T-helper 9 cell (primary cell): Measurements from ENCODE around the gene ZNF385C.
"Not testable (repeated sequence)": the region's sequence is repeated elsewhere in the genome, so short reads cannot be mapped to it uniquely, and the experiment has no call there.

Experiments used
- DNase-seq: peaks from one replicate; pipeline ENCODE4 v3.0.0-alpha.2; 2020
- total RNA-seq, 2 donors: gene quantifications; one replicate each; lab custom pipeline; 2026; lab: John Stamatoyannopoulos, UW

ZNF385C gene, protein sequence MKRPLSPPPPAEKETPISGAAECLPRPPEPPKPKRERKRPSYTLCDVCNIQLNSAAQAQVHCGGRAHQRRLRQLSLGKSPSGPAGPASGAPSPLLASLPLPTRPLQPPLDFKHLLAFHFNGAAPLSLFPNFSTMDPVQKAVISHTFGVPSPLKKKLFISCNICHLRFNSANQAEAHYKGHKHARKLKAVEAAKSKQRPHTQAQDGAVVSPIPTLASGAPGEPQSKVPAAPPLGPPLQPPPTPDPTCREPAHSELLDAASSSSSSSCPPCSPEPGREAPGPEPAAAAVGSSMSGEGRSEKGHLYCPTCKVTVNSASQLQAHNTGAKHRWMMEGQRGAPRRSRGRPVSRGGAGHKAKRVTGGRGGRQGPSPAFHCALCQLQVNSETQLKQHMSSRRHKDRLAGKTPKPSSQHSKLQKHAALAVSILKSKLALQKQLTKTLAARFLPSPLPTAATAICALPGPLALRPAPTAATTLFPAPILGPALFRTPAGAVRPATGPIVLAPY
- 0 to 0.28 reads per million in 2 donors for total RNA-seq

DNA sequence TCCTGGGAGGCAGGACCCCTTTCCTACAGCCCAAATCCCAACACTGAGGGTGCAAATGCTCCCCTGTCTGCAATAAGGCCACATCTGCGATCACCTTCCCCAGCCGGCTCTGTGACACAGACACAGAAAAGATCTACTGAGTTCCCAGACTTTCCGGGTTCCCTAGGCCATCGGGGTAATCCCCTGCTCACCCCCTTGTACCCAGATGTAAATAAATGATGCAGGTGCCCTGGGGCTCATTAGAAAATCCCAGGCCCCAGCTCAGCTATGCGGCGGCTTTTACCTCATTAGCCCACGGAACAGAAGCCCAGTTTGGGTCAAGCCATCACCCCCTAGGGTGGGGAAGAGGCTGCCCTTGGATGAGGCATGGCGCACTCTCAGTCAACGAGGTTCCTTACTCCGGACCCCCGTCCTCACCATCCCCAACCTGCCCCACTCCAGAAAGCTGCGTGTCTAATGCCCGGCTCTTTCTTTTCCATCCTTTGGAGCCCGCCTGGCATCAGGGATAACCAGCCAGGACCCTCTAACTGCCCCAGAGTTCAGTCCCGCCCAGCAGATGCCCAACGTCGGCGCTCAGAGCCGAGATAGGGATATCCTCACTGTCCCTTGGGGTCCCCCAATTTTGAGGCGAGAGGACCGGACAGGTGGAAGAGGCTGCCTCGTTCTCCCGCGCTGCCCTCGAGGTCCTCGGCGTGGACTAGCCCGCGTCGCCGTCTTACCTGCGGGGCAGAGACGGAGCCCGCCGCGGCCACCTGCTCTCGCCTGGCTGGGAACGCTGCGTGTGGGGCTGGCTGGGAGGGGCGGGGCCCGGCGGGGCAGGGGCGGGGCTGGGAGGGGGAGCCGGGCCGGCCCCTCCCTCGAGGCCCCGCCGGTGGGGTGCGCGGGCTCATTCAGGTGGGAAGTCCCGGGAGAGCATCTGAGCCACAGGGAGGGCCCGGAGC is at the start of gene ZNF385C:
TSS of gene ZNF385C (minus strand) at position 783 of the 941 bp plus-strand sequence. CDS start 35,417 bp downstream, outside the sequence.
- DNase-seq, result peak; percentile 60

DNA sequence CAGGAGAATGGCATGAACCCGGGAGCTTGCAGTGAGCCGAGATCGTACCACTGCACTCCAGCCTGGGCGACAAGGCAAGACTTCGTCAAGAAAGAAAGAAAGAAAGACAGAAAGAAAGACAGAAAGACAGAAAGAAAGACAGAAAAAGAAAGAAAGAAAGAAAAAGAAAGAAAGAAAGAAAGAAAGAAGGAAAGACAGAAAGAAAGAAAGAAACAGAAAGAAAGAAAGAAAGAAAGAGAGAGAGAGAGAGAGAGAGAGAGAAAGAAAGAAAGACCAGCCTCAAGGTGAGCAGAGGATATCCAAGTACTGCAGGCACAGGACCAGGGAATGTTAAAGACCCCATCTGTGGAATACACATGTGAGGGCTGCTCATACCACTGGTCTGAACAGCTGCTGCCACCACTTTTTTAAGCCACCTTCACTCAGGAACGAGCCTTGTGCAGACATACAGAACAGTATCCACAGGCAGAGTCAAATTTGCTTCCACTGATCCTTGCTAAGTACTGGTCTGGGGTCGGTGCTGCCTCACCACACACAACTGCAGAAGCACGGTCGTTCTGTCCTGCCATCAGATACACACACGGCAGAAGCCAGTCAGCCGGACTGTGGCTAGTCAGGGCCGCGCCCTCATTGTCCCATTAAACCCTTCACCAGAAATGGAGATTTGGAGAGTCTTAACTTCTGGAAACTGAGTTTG is 48.8 kb upstream of the ZNF385C start:
- no peak for DNase-seq

DNA sequence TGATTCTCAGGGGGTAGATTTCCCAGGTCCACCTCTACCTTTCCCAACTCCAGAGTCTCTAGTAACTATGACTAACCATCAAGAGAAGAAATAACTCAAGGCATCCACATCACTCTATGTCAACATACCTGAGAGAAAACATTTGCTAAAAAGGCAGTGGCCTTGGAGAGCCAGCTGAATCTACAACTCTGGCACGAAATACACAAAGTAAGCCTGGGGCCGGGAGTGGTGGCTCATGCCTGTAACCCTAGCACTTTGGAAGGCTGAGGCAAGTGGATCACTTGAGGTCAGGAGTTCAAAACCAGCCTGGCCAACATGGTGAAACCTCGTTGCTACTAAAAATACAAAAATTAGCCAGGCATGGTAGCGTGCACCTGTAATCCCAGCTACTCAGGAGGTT is 44.9 kb upstream of the ZNF385C start:
- not testable (repeated sequence) for DNase-seq

DNA sequence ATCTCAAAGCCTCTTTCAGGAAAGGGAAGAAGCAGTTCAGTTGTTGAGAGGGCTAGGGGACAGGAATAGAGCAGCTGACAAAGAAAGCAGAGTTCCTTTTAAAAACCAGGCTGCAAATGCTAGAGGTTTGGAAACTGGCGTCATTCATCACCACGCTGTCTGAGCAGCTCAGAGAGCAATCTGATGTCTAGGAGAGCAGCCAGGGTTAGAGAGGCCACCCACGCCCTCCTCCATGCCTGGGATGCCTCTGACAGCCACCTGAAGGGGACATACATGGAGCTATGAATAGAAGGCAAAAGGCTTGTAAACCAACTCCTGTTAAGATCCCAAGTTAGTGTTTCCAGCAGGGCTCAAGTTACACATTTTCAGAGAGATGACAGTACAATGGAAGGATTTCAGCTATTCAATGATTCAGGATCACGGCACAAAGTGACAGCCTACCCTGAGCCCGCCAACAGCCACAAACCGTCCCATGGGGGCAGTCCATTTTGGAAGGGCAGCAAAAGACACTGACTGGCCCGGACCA is 44.2 kb upstream of the ZNF385C start:
- no peak for DNase-seq

DNA sequence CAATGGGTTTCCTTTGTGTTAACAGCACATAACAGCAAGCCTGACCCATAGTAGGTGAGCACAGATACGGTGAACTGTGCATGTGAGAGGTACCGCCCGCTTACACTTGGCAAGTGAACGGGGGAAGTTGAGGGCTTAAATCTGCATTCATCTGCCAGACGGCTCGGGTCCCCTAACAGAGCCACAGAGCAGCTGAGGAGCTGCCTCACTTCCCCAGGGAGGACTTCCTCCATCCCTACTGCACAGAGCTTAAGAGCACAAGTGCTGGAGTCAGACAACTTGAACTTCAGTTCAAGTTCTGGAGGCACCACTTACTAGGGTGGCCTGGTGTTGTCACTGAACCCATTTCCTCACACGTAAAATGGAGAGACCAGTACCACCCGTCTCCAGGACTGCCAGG is 43.1 kb upstream of the ZNF385C start:
- no peak for DNase-seq

DNA sequence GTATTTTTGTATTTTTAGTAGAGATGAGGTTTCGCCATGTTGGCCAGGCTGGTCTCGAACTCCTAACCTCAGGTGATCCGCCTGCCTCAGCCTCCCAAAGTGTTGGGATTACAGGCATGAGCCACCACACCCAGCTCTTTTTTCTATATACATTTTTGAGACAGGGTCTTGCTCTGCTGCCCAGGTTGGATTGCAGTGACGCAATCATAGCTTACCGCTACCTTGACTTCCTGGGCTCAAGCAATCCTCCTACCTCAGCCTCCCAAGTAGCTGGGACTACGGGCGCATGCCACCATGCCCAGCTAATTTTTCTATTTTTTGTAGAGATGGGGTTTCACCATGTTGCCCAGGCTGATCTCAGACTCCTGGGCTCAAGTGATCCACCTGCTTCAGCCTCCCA is 42.4 kb upstream of the ZNF385C start:
- DNase-seq, result not testable (repeated sequence)

DNA sequence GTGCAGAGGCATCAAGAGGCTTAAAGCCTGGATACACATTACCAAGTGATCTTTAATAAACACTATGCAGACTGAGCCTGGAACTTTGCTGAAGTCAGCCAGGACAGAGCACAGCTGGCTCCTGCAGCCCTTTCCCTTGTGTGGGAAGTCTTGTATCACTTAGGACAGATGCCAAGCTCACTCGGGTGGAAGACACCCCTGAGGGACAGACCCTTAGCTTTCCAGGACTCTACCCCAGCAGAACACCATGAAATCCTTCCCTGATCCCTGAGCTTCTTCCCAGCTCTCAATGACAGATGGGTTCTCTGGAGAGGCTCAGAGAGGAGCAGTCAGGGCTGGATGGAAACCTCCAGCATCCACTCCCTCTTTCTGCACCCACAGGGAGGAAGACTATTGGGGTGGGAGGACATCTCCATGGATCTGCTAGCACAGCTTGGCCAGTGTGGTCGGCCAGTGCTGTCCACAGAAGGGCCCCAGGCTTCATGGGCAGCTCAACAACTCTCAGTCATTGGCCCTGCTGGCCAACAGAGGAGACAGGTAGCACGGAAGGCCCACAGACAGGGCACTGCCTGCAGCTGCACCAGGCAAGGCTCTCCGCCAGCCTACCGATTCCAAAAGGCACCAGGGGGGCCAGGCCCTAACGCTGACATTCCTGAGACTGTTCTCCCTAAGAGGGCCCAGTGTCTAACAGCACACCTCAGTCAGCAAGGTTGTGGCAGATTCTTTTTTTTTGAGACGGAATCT is 40.6 kb upstream of the ZNF385C start:
- DNase-seq, result no peak

DNA sequence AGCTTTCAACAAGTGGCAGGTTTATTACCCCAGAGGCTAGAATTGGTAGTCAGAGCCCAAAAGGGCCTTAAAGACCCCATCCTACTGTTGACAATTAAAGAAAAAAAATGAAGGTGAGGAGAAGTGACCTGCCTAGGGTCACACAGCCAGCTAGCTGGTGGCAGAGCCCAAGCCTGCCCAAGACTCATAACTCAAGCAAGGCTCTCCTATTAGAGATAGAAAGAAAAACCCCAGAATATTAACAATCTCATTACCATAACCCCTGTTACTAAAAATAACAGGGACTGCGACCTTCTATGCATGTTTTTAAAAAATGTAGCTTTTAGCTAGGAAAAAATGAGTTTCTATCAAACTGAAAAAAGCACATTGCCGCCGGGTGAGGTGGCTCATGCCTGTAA is 38.4 kb upstream of the ZNF385C start:
- no peak for DNase-seq

DNA sequence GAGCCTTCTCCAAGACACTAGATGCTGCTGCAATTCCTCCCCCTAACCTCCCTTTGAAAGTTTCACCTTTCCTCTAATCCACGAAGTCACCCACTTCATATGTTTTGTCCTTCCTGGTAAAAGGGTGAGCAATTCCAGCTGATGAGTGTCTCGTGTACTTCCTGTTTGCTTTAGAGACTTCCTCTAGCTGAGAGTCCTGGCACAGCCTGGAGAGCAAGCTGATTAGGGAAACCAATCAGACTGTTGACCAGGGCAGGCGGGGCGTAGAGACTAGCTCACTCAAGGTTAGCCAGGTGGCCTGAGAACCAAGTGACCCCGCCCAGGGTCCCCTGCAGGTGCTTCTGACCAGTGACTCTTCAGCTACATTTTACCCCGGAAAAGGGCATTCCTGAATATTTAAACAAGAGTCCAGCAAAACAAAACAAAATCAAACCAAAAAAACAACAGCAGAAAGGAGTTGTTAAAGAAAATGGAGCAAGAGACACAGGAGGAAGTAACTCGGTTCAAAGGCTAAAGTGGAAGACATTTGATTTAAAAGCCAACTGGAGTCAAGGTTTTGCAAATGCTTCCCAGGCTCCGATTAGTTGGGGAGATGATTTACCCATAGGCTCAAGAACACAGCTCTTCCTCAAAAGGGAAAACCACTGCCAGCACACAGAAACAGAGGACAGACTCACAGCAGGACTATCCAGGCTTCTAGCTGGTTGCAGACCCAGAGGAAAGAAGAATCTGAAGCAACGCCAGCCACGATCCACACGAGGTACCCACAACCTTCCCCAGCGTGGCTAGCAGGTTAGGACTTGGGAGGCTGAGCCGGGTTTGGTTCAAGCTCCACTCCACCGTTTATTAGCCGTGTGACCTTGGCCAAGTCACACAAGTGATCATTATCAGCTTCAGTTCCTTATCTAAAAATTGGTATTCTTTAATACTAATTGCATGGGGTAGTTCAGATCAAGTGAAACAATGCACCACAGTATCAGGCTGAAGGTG is 37.7 kb upstream of the ZNF385C start:
- DNase-seq, result no peak

DNA sequence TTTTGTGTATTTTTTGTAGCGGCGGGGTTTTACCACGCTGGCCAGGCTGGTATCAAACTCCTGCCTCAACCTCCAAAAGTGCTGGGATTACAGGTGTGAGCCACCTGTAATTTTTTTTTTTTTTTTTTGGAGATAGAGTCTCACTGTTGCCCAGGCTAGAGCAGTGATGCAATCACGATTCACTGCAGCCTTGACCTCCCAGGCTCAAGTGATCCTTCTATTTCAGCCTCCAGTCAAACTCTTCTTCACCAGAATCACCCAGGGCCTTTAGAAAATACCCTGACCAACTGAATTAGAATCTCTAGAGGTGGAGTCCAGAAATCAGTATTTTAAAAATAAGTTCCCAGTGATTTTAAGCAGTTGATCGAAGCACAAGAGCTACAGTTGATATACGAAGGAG is 36.9 kb upstream of the ZNF385C start:
- no peak for DNase-seq

DNA sequence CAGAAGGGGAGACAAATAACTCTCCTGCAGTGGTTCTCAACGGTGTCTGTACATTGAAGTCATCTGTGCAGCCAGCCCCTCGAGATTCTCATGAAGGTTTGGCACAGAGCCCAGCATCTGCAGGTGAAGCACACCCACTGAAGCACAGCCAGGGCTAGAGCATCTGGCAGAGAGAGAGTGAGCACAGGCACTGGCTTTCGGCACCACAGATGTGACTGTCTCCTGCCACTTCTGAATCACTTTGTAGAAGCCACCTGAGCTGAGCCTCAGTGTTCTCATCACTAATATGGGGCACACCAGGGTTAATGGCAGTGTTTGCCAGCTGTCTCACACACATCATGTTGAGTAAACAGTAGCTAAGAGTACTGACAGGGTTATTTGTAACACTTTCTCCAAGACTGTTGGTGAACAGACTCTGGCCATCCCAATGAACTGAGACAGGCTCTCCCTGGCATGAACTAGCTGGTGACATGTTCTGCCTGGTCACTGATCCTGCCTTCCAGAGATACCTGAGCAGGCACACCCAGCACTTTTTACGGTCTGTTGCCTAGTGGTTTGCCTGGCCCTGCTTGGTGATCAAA is 35.3 kb upstream of the ZNF385C start:
- DNase-seq, result no peak

DNA sequence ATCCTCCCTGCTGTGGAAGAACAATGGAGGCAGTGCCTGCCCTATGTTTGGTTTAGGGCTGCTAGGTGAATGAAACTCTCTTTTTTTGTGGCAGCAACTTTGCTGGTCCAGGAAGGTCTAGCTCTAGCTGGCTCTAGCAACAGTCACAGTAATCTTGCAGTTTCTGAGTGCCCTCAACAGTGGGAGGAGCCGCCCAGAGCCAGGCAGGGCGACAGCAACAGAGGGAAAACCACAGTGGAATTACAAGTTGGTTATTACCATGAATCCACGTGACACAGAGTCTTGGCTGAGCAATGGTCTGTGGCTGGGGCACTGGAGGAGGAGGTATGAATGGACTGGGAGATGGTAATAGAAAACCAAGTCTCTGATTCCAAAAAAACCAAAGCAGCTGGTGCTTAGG is 34.7 kb upstream of the ZNF385C start:
- no peak for DNase-seq

DNA sequence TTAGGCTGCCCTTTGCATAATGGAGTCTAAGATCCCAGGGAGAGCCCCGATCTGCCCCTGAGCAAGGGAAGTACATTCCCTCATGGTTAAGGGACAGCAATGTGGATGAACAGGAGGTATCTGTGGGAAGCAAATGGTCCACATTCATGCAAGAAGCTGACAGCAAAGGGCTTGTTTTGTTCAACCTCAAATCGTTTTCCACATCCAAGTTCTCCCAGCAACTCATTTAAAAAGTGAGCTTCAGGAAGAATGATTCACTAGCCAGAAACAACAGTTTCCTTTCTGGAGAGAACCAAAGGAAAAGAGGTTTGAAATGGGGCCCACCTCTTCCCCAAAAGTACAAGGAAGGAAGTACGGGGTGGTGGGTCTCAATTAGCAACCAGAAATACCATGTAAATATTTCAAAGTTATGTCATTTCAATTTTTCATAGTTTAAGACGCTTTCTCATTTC is 33.7 kb upstream of the ZNF385C start:
- no peak for DNase-seq

DNA sequence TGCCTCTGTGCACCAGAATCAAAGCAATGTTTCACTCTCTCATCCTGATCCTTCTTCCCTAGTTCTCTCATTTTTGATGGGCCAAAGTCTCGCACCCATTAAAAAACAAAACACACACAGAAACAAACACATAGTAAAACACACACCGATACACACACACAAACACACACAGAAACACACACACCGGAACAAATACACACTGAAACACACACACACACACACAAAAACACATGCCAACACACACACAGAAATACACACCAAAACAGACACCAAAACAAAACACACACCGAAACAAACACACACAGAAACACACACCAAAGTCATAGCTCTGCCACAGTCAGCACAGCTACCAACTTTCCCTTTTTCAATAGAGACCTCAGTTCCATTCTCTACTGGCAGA is 33.0 kb upstream of the ZNF385C start:
- DNase-seq, result no peak

DNA sequence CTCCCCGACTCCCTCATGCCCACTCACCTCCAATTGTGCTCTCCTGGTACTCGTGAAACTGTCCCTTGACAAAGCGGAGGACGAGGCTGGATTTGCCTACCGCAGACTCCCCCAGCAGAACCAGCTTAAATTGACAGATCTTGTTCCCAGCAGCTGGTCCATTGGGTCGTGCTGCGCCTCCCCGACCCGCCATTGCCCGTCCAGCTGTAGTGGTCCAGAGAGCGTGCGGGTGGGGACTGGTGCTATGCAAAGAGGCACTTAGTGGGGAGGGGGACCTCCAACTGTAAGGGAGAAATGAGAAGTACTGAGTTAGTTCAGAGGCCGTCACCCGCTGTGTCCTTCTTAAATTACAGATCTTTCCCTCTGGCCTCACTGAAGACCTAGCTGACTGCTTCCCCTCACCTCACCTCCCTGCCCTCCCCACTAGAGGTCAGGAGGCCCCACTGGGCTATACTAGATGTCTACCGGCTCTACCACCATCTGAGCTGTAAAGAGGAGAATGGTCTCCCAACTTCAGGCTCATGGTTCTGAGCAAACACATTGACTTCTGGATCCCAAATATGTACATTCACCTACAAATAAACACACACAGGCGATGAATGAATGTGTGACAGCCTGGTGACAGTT is 32.1 kb upstream of the ZNF385C start:
- DNase-seq, result no peak

DNA sequence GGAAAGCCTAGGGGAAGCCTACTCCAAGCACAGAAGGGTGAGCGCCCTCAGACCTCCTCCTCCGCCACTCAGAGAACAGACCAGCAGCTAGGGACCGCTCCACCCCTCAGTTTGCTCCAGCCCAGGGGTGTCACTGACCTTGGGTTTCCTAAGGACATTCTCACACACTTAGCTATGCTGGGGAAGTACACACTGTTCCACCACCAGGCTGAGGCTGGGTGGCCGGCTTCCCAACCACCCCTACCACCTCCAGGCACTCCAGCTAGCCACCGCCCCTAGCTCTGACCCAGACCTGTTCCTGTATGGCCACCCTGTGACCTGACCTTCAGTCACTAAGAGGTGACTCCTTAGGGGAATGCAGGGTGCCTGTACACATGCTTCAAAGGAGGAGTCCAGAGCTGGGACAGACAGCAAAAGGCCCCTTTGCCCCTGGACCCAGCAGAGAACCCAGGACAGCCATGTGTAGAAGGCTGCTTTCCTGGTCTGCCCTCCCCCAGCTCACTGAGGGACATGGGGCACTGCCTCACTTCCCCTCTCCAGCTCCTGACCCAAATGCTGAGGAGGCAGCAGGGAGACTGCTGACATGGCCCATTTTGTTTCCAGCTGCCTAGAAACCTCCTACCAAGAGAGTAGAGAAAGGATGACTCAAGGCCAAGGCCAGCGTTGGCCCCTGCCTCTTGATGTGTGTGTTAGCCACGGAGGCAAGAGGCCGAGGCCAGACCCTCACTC is 31.0 kb upstream of the ZNF385C start:
- DNase-seq, result no peak

DNA sequence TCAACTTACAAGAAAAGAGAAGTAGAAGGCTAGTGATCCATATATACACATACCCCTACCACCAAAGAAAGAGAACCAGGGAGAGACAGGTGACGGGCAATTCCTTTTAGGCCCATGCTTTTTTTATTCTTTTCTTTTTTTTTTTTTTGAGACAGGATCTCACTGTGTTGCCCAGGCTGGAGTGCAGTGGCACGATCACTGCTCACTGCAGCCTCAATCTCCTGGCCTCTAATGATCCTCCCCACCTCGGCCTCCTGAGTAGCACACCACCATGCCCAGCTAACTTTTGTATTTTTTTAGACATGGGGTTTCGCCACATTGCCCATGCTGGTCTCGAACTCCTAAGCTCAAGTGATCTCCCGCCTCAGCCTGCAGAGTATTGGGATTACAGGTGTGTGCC is 29.1 kb upstream of the ZNF385C start:
- no peak for DNase-seq

DNA sequence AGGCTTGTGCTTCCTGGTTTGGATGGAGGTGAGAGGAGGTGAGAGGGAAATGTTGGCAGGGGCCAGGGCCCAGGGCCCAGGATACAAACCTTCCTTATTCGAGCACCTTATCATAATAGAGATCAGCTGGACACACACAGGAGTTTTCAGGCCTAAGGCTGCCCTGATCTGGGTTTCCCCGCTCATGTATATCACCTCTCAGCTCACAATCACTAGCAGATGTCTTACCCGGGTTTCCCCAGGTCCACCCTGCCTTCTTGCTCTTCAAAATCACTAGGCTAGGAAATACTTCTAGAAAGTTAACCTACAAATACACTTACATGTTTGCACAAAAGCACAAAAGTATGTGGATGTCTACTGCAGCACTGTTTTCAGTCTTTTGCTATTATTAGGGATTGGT is 28.6 kb upstream of the ZNF385C start:
- no peak for DNase-seq

DNA sequence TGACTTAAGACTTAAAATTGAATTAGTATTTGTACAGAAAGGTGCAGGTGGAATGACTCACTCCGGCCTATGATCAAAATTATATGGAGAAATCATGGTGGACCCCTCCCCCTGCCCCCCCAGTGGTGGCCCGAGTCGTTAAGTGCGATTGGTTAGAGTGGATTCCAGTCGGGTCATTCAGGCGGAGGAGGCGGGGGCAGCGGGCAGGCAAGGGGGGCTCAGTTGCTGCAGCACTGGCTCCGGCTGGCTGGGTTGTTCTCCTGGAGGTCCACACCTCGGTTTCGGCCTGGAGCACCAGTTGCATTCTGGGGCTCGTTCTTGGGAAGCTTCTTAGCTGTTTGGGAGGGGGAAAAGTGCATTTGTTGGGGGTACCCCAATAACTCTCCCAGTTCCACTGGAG is 27.3 kb upstream of the ZNF385C start:
- DNase-seq, result no peak
